ENCODE measurements around the gene ADRA2C.

ADRA2C gene

DNA sequence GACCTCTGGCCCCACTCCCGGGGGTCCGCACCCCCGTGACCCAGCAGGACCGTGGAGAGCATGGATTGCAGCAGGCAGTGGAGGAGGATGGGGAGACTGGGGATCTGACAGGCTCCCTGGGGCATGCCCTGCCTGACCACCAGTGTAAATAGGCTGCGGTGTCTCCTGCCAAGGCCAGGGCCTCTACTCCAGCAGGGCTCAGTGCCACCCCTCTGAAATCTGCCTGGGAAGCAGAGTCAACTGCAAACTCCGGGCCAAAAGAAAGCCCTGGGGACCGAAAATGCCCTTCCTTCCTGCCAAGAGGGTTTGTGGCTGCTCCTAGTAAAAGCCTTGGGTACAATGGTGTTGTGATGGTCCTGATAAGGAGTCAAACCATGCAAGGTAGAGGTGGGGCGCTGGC lies 6.4 kb downstream of the ADRA2C start:
- no peak overlapping the region for H3K27ac ChIP-seq
- no peaks in the 10 kb centered on the region for H3K36me3 ChIP-seq
- no peak overlapping the region for H3K4me3 ChIP-seq (ENCODE audit: low read depth in 1 of 2, low read length in 1 of 2)
- TF ChIP-seq, protein P1, sequence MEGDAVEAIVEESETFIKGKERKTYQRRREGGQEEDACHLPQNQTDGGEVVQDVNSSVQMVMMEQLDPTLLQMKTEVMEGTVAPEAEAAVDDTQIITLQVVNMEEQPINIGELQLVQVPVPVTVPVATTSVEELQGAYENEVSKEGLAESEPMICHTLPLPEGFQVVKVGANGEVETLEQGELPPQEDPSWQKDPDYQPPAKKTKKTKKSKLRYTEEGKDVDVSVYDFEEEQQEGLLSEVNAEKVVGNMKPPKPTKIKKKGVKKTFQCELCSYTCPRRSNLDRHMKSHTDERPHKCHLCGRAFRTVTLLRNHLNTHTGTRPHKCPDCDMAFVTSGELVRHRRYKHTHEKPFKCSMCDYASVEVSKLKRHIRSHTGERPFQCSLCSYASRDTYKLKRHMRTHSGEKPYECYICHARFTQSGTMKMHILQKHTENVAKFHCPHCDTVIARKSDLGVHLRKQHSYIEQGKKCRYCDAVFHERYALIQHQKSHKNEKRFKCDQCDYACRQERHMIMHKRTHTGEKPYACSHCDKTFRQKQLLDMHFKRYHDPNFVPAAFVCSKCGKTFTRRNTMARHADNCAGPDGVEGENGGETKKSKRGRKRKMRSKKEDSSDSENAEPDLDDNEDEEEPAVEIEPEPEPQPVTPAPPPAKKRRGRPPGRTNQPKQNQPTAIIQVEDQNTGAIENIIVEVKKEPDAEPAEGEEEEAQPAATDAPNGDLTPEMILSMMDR (IDR thresholded peaks at IDR 0.05) = no peak
- peaks cover 56% of the 10 kb centered on the region for H3K27me3 ChIP-seq
- no peaks in the 10 kb centered on the region for H3K4me1 ChIP-seq (ENCODE audit: control insufficient read depth in 1 of 2, insufficient read depth in 1 of 2, low read depth in 1 of 2, low read length in 1 of 2)
- no peaks in the 10 kb centered on the region for H3K9me3 ChIP-seq

DNA sequence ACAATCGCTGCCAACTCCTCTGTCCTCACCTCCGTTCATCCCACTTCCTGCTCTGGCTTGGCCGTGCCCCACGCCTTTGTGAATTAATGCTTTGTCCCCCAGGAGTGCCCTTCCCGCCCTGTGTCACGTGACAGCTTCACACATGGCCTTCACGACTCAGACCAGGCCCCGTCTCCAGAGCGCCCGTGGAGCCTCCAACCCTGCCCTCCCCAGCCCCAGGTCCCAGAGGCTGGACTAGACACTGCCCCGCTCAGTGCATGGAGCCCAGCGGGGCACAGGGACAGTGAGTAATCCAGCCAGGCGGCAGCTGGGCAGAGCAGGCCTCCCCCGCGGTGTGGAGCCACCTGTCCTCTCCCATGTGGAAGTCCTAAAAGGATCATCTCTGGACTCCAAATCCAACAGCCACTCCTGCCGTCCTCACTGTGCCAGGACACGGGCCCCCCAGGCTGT lies 7.4 kb downstream of the ADRA2C start:
- Histone ChIP-seq H3K27ac (no peak overlapping the region), H3K4me1 (ENCODE audit: control insufficient read depth in 1 of 2, insufficient read depth in 1 of 2, low read depth in 1 of 2, low read length in 1 of 2) (no peaks in the 10 kb centered on the region), H3K27me3 (peaks cover 46% of the 10 kb centered on the region), H3K9me3 (no peaks in the 10 kb centered on the region), H3K4me3 (ENCODE audit: low read depth in 1 of 2, low read length in 1 of 2) (no peak overlapping the region), H3K36me3 (no peaks in the 10 kb centered on the region)
- TF ChIP-seq, protein P1 (IDR thresholded peaks at IDR 0.05) = no peak

DNA sequence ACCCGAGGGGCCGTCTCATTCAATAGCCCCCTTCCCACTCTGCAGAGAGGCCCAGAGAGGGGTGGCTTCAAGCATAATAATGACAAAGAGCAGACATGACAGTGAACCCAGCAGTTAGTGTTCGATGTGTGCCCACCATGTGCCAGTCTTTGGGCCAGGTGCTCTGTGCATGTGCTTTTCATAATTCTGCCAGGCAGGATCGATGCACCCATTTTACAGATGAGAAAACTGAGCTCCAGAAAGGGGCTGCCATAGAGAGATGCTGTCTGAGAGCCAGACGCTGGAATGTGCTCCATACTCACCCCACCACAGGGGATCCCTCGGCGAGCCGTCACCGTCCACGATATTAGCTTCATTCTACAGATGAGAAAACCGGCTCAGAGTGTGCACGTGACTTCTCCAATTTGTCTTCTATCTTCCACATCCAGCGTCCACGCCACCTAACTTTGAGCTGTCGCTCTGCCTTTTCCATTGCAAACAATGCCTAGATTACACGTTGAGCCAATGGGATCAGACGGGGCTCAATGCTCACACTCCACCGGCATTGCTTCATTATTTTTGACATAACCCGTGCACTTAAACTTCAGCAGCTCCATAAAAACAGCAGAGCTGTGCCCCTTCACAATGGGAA lies 8.2 kb downstream of the ADRA2C start:
- Histone ChIP-seq H3K4me3 (ENCODE audit: low read depth in 1 of 2, low read length in 1 of 2) (no peak overlapping the region), H3K9me3 (no peaks in the 10 kb centered on the region), H3K36me3 (no peaks in the 10 kb centered on the region), H3K27ac (no peak overlapping the region), H3K27me3 (peaks cover 38% of the 10 kb centered on the region), H3K4me1 (ENCODE audit: control insufficient read depth in 1 of 2, insufficient read depth in 1 of 2, low read depth in 1 of 2, low read length in 1 of 2) (no peaks in the 10 kb centered on the region)
- TF ChIP-seq, protein P1 (IDR thresholded peaks at IDR 0.05) = no peak

DNA sequence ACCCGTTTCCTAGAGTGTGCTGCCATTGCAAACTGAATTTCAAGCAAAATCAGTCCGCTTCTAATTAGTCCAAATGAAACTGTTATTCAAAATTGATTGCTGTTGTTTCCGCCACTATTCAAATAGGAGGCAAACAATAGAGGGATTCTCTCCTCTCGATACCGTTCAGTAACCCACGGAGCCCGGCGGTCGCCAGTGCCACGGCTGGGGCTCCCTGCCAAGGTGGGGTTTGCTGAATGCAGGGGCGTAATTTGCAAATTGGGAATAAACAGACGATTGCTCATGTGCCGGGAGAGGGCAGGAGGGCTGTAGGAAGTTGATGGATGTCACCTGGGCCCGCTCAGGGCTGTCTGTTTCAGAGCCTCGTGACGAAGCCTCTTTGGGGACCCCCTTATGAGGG lies 8.8 kb downstream of the ADRA2C start:
- H3K4me1 ChIP-seq (ENCODE audit: control insufficient read depth in 1 of 2, insufficient read depth in 1 of 2, low read depth in 1 of 2, low read length in 1 of 2) = no peaks in the 10 kb centered on the region
- TF ChIP-seq, protein P1 (IDR thresholded peaks at IDR 0.05) = no peak
- H3K27me3 ChIP-seq = peaks cover 32% of the 10 kb centered on the region
- no peak overlapping the region for H3K4me3 ChIP-seq (ENCODE audit: low read depth in 1 of 2, low read length in 1 of 2)
- H3K36me3 ChIP-seq = no peaks in the 10 kb centered on the region
- H3K27ac ChIP-seq = no peak overlapping the region
- H3K9me3 ChIP-seq = no peaks in the 10 kb centered on the region

DNA sequence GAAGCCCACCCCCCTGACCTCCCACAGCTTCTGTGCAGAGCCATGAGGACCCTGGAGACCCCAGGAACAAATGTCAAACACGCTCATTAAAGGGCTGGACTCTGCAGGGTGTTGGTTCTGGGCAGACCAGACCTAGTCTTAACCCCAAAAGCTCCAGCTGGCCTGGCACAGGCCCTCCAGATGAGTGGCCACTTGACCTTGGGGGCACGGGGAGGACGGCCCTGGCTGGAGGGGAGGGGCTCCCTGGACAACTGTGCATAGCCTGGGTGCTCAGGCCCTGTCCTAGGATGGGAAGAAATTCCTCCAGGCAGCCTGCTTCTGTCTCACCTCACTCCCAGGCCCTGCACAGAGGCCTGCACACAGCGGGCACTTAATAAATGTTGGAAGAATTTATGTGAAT lies 9.4 kb downstream of the ADRA2C start:
- H3K9me3 ChIP-seq = no peaks in the 10 kb centered on the region
- no peaks in the 10 kb centered on the region for H3K36me3 ChIP-seq
- H3K4me1 ChIP-seq (ENCODE audit: control insufficient read depth in 1 of 2, insufficient read depth in 1 of 2, low read depth in 1 of 2, low read length in 1 of 2) = no peaks in the 10 kb centered on the region
- H3K27ac ChIP-seq = no peak overlapping the region
- peaks cover 26% of the 10 kb centered on the region for H3K27me3 ChIP-seq
- TF ChIP-seq, protein P1 (IDR thresholded peaks at IDR 0.05) = no peak
- H3K4me3 ChIP-seq (ENCODE audit: low read depth in 1 of 2, low read length in 1 of 2) = no peak overlapping the region

All from neutrophil (primary cell).